HG02870 (cell line): Measurements from ENCODE around the gene AACS.
"Not testable (repeated sequence)": the region's sequence is repeated elsewhere in the genome, so short reads cannot be mapped to it uniquely, and the experiment has no call there.

Experiments used
- ATAC-seq: cut with Tn5 transposase; IDR thresholded peaks from one replicate; pipeline ENCODE4 v1.9.1; 2021; ENCODE audit warnings: mild to moderate bottlenecking, moderate library complexity; ENCODE audit not compliant: unreplicated experiment

The AACS gene

GRCh38 chr12:125122668-125123067, 57.4 kb downstream of the AACS start:
- ATAC-seq, result no peak

DNA sequence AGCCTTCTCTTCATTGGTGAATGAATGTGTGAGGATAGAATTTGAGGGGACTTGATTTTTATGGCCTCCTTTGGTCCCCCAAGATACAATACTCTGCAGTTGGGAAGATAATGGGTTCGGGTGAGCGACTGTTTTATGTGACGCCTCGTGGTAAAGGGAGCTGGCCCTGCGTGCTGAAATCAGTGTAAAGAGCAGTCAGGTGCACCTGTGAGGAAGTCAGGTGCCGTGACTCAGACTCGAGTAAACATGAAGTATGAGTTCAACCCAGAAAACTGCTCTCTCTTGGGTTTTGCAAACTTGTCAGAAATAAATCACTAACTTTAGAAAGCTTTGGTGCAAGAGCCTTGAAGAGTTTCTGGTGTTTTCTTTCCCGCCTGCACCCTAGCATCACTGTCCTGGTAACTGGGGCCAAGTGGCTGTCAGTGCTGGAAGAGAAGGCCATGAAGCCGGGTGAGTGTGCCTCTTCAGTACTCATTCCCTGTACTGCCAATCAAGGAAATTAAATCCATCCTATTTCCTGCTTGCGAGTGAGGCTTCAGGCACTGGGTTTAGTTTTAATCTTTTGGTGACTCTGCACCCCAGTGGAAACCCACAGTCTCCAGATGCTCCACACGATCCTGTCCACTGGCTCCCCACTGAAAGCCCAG, 59.2 kb downstream of the AACS start:
- ATAC-seq, result no peak

DNA sequence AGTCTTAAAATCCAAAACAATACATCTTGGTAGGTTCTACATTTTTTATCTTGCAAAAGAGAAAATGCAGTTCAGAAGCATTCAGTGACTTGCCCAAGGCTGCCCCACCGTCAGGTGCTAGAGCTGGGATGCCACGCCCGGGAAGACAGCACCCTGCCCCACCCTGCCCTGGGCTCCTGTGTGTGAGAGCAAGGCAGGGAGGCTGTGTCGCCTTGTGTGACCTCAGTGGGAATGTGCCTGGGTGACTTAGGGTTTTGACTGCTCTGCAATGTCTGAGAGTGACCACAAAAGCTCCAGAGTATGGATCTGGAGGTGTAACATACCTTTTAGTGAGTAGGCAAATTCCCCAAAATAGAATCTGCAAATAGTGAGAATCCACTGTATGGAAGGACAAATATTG, 60.0 kb downstream of the AACS start:
- no peak for ATAC-seq

GRCh38 chr12:125128439-125129178, 63.4 kb downstream of the AACS start:
- ATAC-seq, result no peak

- ATAC-seq, result no peak
These were observed 63.9 kb downstream of the AACS start for GRCh38 chr12:125129179-125129571.

GRCh38 chr12:125129591-125130255, 64.5 kb downstream of the AACS start:
- ATAC-seq, result no peak

GRCh38 chr12:125131958-125132357, 66.7 kb downstream of the AACS start:
- no peak for ATAC-seq

GRCh38 chr12:125132698-125133400, 67.6 kb downstream of the AACS start:
- no peak for ATAC-seq

DNA sequence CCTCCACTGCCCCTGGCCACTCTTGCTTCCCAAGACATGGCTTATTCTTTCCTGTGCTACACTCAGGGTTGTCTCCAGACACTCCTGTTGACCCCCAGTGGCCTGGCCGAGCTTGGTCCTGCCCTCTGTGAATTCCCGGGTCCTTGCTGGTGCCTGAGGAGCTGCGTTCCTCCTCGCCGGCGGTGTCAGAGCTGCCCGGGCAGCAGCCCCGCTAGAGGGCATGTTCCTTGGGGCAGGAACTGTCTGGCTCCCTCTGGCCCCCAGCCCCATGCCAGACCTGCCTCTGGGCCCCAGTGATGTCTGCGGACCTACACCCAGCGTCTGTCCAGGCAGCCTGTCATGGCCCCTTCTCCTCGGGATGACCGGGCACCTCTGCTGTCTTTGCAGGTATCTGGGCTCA, 68.4 kb downstream of the AACS start:
- ATAC-seq, result no peak

- ATAC-seq, result no peak
These were observed 69.3 kb downstream of the AACS start for GRCh38 chr12:125134576-125134975.

DNA sequence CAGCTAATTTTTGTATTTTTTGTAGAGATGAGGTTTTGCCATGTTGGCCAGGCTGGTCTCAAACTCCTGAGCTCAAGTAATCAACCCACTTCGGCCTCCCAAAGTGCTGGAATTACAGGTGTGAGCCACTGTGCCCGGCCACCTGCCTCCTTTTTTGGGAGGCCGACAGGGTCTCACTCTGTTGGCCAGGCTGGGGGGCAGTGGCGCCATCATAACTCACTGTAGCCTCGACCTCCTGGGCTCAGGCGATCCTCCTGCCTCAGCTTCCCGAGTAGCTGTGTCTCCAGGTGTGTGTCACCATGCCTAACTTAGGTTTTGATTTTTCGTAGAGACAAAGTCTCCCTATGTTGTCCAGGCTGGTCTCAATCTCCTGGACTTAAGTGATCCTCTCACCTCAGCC, 70.7 kb downstream of the AACS start:
- ATAC-seq, result no peak

DNA sequence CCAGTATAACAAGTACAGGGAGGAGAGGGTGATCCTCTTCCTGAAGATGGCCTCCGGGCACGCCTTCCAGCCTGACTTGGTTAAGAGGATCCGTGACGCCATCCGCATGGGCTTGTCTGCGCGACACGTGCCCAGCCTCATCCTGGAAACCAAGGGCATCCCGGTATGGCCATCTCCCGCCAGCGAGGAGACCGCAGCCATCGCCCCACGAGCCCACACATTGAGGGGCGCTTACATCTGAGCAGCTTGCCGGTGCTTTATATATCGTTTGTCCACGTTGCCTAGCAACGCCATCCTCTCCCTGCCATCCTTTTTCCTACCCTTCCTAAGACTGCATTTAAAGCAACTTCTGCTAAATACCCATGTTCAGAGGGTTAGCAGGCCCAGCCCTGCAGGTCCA, 71.5 kb downstream of the AACS start:
- no peak for ATAC-seq

GRCh38 chr12:125137766-125138344, 72.6 kb downstream of the AACS start:
- ATAC-seq, result no peak

DNA sequence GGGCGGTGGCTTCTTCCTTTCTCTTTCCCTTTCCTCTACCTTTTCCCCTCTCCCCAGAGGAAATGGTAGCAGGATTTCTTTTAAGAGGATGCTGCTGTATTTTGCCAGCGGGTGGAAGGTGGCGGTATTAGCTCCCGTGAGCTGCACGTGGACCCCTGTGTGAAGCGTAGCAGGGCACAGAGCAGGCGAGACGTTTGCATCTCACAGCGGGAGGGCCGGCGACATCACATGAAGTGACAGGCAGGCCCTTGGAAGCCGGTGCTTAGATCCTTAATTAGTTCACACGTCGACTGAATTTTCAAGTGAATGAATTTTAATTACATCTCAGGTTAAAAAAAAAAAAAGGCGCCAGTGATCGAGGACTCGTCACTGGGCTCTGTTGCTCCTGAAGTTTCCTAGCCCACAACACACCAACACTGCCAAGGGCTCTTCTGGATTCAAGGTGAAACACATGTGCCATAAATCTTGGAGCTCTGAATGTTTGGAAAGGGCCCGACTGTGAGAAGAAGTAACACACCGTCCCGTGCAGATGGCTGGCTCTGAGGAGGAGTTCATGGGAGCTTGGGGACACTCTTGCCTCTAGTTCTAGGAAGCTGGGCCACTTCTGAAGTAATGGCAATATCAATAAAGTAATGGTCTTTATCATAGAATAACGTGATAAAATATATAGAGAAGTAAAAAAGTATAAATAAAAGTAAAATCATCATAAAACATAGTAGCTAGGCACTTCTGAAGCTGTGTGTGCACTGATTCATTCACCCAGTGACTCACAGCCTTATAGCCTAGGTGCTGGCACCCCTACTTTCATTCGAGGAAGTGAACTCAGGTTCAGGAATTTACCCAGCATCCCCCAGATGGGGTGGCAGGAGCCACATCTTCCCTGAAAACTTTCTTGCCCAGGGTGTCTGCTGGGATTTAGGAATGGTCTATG, 75.3 kb downstream of the AACS start:
- ATAC-seq, result no peak

DNA sequence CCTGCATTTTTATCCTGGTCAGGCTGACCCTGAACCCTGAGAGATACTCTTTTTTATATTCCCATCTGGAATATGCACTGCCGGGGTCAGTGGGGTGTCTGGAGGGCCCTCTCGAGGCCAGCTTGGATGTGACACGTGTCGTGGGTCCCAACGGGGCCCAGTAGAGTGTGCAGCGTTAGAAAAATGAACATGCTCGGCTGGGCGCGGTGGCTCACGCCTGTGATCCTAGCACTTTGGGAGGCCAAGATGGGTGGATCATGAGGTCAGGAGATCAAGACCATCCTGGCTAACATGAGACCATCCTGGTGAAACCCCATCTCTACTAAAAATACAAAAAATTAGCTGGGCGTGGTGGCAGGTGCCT, 76.0 kb downstream of the AACS start:
- ATAC-seq, result not testable (repeated sequence)

GRCh38 chr12:125142601-125143000, 77.4 kb downstream of the AACS start:
- ATAC-seq, result no peak

DNA sequence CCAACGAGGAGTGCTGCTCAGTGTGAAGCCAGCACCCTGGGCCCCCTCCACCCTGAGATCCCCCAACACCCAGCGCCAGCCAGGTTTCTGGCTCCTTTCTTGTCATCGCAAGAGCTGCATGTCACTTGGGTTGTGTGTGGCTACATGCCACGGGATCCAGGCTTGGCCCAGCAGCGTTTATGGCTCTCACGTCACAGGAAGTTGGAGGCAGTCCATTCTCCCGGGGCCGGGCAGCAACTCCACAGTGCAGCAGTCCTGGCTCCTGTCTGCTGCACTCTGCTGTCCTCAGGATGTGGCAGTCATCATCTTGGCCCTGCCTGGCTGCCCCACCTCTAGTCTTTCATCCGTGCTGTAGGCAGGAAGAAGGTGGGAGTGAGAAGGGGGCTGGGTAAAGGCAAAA, 78.3 kb downstream of the AACS start:
- ATAC-seq, result no peak

DNA sequence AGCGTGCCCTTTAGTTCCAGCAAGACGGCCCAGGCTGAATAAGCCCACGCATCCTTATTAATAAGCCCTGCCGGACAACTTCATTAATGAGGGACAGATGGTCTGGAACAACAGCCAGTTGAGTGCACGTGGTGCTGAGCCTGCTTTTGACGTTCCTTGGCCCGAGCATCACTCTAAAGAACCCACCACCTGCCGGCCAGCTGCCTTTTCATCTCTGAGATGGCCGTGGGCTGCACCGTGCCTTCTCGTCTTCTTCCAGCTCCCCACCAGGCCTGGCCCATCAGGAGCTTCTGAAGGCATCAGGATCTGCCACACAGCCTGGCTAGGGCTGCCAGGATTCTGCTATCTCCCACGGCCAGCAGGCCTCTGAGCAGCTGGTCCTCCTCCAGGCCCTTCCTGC, 80.0 kb downstream of the AACS start:
- ATAC-seq, result no peak

GRCh38 chr12:125148316-125148715, 83.1 kb downstream of the AACS start:
- no peak for ATAC-seq
